SKM-1 (cell line): ENCODE measurements around the gene MYH2.
"Not testable (repeated sequence)": the region's sequence is repeated elsewhere in the genome, so short reads cannot be mapped to it uniquely, and the experiment has no call there.

Source experiments
- DNase-seq: peaks from one replicate; lab custom pipeline; 2025; ENCODE audit not compliant: unreplicated experiment; lab: John Stamatoyannopoulos, UW

The MYH2 gene

DNA sequence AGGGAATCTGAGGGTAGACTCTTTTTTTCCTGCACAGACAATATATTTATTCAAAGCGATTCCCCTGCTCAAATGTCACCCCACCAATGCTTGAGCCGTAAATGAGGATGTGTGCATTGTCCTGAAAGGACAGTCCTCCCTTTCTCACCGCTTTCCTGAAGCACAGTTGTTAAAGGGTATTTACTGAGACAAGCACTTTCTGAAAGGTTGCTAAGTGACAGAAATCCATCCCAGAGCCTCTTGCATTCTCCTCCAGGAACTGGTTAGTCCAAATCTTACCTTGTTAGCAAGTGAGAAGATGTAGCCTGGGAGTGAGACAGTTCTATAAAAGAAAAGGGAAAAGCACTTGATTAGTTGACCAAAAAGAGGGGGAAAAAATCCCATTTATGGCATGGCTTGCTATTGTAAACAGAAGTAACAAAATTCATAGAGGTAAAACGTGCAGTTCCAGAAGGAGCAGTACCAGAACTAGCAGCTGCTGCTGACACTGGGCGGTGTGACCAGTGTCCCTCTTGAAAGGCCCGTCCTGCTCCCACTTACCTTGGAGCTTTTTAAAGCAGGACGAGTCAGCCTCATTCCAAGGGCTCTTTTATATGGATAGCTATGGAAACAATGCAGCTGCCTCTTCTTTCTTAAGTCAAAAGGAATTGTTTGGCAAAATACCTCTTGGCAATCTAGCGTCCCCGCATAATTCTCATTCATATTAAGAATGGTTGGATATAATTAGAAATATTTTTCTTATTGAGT is at the start of gene MYH2:
MYH2 (minus strand) TSS at position 563 of the 747 bp plus-strand sequence. CDS start 1,738 bp downstream, outside the sequence.
- DNase-seq, result no peak

DNA sequence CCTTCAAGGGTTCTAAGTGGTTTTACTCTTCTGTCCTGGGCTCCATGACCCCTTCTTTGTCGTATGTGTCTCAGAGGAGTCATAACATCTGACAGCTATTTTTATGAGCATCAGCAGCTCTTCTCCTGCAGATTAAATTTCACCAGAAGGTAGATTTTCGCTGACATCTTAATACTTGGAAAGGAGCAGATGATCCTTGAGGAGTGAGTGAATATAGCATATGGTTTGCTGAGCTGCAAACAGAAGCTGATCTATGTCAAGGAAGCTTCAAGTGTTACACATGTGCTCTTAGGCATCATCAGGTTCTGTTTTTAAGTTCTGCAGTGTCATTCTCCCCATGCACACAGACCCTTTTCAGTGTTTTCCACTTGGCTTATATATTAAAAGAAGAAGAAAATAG is 49.2 kb upstream of the MYH2 start:
- no peak for DNase-seq

DNA sequence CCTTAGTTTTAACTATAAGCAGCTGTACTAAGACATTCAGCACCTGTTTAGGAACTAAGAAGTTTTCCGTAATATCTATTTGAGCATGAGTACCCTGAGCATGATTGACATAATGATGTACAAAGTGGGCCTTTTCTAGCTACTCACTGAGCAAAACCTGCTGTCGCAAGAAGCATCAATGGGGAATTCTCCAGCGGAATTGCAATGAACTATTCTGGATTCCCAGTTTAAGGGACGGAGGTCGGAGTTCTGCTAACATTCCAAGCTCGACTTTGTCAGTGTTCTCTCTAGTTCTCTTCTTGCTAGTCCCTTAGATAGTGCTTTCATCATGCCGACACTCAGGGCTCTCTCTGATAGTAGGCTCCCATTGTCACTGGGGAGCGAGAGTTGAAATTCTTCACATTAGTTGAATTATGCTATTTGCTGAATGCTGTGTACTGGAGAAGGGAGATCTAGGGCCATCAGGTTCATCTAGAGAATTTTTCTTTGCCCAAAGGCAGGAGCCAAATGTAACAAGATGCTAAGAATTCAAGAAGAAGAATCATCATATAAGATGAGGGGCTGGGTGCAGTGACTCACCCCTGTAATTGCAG is 40.2 kb upstream of the MYH2 start:
- DNase-seq, result no peak

DNA sequence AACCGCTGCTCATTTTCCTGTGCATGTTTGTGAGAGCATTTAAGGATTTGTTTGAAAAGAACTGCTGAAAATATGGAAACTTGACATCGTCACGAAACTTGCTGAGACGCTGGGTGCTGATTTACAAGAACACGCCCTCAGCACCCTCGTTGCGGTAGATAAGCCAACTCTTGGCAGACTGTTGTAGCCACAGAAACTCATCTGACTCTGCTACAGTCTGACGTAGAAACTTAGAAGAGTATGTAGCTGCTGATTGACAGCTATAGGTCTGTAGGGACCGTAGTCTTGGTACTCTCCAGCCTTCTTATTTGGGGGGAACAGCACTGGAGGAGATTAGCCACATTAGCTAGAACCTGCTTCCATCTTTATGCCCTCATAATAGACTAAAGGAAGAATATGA is 36.1 kb upstream of the MYH2 start:
- DNase-seq, result no peak

DNA sequence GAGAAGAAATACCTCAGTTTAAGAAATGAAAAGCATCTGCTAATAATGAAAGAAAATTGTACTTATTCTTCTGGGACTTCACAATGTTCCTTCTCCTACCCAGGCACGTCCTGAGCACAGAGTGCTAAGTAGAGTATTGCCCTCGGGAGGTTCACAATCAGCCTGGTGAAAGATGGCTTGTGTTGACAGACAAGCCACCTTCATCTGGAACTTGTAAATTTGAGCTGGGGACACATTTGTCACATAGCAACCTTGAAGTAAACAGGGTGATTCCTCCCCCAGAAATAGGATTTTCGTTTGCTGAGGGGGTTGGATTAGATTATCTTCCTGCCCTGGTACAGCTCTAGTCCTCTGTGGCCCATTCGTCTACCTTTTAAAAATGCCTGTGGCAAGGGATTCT is 34.4 kb upstream of the MYH2 start:
- no peak for DNase-seq

DNA sequence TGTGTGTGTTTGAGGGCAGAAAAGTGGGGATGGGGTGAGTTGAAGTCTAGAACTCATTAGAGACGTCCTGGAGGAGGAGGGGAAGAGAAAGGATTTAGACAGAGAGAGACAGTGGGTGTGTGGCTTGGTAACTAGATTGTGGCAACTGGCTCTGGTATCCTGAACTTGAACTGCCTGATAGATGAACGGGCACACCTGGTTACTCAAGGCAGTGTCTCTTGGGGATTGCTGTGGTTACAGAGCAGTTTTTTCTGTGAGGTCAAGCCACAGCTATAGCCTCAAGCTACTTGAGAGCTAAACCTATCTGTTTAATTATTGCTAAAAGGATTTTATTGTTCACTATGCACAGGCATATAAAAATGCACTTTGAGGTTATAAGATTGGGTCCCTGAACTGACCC is 29.8 kb upstream of the MYH2 start:
- no peak for DNase-seq

DNA sequence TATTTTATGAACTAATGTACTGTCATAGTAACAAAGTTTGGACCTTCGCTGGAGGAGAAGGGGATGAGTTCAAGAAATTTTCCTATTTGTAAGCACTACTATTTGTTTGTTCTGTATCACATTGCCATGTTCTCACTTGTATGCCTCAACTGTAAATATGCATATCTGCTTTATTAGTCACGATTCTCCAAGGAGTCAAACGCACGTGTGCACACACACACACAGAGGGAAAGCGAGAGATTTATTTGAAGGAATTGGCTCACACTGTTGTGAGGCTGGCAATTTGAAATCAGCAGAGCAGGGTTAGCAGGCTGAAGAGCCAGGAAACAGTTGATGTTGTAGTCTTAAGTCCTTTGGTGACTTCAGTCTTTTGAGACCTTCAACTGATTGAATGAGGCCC is 24.9 kb upstream of the MYH2 start:
- DNase-seq, result no peak

DNA sequence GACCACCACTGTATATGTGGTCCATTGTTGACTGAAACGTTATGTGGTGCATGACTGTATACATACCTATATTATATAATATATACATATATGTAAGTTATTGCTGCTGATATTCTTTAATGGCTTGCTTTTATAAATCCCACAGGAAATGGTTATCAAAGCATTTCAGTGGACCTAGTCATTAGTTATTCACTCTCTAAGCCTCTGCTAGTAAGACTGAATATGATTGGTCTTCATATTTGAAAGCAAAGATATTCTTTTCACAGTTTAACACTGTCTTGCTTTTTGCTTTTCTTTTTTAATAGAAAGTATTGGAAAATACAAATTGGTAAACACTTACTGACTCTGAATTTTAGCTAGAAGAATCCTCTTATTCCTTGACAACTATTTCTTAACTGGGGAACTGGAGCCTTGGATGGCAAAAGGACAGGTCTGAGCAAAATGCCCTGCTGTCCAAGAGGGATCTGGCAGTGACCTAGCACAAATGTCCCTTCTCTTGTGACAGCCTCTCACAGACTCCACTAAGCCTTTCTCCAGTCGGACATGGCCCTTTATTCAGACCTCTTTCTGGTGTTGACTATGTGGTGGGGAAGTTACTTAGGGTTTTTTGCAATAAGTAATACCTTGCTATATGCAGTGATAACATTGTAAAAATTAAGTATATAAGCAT is 14.7 kb upstream of the MYH2 start:
- no peak for DNase-seq

DNA sequence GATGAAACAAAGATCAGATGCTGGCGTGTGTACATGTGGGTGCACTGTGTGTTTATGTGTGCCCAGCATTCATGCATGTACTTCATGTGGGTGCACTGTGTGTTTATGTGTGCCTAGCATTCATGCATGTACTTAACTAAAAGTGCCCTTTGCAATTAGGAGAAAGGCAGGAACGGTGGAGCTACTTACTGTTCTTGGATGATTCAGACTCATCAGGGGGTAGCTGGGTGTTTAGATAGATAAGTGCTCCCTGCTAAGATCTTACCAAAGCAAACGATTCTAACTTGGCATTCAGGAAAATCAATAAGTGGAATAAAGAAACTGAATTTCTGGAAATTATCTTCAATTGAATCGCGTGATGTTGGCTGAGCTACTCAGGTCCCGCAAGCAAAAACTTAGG is 8.6 kb upstream of the MYH2 start:
- DNase-seq, result no peak

DNA sequence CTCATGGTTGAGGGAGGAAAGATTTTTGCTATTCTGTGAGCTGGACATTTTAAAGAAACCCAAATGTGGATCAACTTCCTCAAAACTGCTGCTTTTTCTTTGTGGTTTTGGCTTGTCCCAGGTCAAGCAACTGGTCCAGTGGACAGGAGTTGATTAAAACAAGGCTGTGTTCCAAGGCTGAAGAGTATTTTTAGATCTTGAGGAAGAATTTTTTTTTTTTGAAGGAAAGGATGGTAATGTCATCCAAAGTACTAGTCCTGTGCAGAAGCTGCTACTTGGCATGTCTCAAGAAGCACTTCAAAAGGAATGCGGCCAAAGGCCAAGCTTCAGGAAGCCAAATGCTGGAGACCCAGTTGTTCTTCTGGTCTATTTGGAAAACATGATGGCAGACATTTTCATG is 8.0 kb upstream of the MYH2 start:
- DNase-seq, result no peak

DNA sequence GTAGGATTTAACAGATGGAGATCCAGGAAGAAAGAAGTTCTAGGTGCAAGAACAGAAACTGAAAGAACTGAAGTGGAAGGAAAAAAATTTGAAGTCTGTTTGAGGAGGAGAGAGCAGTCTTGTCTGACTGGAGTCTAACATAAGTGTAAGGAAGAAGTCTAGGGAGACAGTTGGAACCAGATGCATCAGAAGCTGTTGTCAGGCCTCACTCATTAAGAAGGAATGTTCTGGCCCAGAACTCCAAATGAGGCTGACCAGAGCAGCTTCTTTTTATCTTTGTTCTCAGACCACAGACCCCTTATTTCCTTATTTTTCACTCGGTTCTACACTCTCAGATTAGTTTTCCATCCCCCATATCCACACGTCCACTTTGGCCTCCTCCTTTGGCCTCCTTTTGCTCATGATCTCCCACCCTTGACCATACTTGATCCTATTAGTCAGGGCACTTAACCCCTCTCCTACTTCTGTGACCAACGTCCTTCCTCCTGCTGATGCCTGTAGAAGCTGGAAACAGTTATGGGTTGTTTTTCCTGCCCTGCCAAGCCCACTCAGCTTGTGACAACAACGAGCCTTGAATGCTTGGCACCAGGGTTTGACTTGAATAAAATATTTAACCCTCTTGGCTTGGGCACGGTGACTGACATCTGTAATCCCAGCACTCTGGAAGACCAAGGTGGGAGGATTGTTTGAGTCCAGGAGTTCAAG is 7.0 kb upstream of the MYH2 start:
- no peak for DNase-seq

DNA sequence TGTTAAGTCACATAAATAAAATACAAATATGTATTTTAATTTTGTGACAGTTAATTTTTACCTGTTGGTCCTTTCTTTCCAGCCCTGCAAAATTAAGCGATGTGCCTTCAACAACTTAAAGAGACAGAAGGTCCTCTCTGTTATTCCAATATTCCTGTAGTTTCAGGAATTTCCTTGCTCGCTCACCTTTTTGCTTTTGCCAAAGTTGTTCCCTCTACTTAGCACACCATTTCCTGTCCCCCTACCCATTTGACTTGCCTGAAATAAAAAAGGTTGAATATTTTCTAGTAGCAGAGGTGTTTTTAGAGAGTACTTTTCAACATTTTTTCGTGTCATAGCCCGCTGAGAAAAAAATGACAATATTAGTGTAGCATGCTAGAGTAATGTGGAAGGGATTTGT is 556 bp upstream of the MYH2 start:
- no peak for DNase-seq

DNA sequence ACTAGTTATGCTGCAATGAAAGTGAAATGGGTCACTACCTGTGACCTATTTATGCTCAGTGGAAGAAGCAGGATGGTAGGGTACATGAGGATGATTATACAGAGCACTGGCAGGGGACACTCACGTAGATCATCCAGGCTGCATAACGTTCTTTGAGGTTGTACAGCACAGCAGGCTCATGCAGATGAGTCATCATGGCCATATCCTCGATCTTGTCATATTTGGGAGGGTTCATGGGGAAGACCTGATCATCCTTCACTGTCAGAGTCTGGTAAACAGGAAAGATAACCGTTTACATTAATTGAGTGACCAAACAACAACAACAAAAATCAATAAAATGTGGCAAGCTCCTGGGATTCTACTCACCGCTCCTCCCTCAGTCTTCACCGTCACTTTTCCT is 2.1 kb downstream of the MYH2 start:
- no peak for DNase-seq

DNA sequence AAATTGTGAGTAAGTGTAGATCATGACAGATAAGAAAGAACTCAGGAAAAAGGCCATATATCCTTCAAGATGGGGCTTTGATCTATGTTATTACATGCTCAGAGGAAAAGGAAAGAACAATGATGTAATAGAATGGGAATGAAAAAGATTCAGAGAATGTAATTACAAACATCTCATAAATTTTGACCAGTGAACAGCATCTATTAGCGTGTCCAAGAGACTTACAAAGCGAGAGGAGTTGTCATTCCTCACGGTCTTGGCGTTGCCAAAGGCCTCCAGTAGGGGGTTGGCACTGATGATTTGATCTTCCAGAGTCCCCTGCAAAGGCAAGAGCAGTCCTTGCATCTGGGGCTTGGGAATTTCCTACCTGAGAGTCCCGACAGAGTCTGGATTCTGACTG is 6.0 kb downstream of the MYH2 start:
- DNase-seq, result not testable (repeated sequence)

DNA sequence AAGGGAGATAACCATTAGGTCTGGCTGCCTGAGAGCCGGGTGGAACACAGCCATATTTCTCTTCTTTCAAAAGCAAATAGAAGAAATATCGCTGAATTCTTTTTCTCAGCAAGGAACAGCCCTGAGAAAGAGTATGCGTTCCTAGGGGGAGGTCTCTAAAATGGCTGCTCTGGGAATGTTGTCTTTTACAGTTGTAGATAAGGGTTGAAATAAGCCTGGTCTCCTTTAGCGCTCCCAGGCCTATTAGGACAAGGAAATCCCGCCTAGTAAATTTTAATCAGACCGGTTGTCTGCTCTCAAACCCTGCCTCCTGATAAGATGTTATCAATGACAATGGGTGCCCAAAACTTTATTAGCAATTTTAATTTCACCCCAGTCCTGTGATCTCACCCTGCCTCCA is 8.3 kb downstream of the MYH2 start:
- not testable (repeated sequence) for DNase-seq

DNA sequence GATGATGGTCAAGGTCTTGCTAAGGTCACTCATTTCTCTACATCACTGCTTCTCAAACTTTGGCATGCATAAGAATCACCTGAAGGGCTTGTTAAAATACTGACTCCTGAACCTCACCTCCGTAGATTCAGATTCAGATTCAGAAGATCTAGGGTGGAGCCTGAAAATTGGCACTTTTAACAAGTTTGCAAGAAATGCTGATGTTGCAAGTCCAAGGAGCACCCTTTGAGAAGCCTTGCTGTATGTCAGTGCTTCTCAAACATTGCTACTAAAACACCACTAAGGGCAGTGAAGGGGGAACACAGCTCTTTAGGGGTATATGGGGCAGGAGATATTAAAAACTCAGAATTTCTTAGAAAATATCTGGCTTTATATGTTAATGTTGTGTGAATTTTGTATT is 17.4 kb downstream of the MYH2 start:
- DNase-seq, result no peak

DNA sequence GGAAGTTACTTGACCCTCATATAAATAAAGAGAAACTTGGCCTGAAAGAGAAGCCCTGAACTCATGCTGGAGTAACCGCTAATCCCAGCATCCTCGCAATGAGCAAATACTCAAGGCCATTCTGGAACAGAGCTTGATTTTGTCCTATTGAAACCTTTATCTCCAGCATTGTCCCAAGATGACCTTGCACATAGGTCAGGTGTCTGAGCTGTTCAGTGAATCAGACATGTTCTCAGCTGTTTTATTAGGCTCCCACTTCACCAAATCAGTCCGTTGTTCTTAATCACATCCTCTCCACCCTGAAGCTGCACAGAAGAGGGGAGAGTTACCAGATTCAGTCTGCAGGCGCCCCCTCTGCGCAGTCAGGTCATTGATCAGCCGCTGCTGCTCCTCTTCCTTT is 22.0 kb downstream of the MYH2 start:
- DNase-seq, result no peak

DNA sequence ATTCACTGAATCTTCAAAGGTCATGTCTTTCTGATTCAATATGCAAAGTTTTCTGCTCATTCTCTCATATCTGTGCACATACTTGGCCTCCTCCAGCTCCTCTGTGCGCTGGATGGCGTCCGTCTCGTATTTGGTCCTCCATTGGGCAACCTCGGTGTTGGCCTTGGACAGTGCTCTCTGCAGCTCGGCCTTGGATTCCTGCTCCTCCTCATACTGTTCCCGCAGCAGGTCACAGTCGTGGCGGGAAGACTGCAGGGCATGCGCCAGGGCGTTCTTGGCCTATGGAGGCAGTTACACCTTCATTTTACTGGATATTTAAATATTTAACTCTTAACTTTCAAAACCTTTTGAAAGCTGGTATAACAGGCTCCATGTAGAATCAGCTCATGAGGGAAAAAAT is 22.9 kb downstream of the MYH2 start:
- no peak for DNase-seq

DNA sequence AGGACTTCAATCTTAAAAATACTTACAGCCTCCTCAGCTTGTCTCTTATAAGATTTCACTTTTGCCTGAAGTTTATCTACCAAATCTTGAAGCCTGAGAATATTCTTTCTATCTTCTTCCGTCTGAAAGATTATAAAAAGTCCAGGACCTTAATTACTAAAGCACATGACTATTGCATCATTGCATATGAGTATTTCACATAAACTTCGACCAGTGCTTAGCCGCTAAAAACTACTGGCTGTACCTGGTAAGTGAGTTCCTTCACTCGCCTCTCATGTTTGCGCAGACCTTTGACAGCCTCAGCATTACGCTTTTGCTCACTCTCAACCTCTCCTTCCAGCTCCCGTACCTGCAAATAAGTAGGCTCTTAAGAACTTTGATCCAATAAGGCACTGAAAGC is 26.4 kb downstream of the MYH2 start:
- no peak for DNase-seq

DNA sequence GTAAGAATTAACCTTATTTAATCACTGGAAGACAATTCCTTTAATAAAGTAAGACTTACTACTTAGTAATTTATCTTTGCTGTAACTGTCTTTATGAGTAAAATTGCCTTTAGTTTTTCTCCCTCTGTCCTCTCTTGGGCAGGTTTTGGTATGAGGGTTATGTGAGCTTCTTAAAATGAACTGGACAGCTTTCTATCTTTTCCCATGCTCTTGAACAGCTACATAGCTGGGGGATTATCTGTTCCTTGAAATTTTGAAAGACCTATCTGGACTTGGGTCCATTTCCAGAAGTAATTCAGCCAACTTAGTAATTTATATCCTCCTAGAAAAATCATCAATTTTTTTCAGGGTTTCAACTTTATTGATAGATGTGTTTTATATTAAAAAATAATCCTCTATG is 27.5 kb downstream of the MYH2 start:
- DNase-seq, result no peak

DNA sequence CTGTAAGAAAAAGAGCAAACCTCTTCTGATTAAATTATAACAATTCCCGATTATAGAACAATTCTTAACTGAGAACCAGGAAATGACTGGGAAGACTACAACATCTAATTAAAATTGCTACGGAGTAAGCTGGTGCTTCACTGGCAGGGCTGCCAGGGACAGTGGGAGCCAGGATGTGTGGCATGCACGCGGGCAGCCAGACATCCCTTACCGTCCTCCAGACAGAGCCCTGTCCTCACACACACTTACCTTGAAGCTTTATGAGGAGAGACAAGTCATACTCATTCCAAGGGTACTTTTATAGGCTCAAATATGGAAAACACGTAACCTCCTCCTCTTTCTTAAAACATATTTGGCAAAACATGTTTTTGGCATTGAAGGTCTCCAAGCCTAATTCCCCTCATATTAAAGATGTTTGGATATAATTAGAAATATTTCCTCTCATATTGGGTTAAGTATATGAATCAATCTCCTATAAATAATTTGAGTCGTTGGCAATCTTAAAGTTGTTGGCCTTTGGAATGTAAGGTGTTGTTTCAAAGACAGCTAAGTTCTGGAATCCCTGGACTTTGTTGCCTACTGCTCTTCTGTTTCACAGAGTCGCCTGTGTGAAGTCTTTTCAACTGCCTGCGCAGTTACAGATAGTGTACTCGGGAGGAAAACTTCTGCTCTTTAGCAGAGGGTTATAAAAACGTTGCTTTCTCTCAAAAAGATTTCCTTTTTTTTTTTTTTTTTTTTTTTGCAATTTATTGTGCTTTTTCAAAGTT is 31.0 kb downstream of the MYH2 start, which contains the start of gene MYH1:
MYH1 (minus strand) TSS at position 272 of the 767 bp plus-strand sequence. CDS start 1,900 bp downstream, outside the sequence.
- DNase-seq, result no peak
